ENCODE data around the gene SIVA1.
A peak's percentile ranks its signal among the peaks of the same experiment; 100 is the strongest.

The SIVA1 gene

GRCh38 chr14:104782808-104783139, 29.8 kb downstream of the SIVA1 start:
- ChIA-PET CTCF (no interaction called here), POLR2A (ENCODE audit: low non-redundant PET) (no interaction called here)
- no peak for DNase-seq (ENCODE audit: low spot score)
- peak overlapping the region; percentile 39 for H3K27ac ChIP-seq
- TF ChIP-seq, protein P1, sequence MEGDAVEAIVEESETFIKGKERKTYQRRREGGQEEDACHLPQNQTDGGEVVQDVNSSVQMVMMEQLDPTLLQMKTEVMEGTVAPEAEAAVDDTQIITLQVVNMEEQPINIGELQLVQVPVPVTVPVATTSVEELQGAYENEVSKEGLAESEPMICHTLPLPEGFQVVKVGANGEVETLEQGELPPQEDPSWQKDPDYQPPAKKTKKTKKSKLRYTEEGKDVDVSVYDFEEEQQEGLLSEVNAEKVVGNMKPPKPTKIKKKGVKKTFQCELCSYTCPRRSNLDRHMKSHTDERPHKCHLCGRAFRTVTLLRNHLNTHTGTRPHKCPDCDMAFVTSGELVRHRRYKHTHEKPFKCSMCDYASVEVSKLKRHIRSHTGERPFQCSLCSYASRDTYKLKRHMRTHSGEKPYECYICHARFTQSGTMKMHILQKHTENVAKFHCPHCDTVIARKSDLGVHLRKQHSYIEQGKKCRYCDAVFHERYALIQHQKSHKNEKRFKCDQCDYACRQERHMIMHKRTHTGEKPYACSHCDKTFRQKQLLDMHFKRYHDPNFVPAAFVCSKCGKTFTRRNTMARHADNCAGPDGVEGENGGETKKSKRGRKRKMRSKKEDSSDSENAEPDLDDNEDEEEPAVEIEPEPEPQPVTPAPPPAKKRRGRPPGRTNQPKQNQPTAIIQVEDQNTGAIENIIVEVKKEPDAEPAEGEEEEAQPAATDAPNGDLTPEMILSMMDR (conservative IDR thresholded peaks at IDR 0.05; ENCODE audit: low read depth): no peak

DNA sequence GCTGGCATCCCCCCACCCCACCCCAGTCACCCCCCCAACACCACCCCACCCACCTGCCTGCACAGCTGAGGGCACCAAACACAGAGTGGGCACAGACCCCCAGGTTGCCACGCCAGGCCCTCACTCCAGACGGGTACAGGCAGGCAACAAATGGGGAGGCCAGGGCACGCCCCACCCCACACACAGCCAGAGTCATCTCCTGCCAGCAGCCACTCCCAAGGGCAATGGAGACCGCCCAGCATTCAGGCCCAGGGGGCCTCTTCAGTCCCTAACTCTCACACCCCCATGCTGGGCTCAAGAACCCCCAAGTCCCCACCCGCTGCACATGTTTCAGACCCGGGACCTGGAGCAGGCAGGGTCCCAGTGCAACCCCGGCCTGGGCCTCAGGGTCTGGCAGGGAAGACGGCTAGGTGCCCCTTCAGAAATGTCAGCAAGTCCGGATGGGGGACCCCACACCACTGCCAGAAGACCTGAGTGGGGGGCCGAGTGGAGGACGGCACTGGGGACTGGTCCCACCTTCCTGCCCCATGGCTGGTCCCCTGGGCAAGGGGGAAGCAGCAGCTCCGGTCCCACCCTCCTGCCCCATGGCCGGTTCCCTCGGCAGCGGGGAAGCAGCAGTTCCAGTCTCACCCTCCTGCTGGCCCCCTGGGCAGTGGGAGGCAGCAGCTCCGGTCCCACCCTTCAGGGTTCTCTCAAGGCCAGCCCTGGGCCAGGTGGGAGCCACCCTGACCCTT, 30.7 kb downstream of the SIVA1 start:
- peak overlapping the region; percentile 39 for H3K27ac ChIP-seq
- ChIA-PET POLR2A (ENCODE audit: low non-redundant PET) (no interaction called here), CTCF (no interaction called here)
- no peak for DNase-seq (ENCODE audit: low spot score)
- TF ChIP-seq, protein P1 (conservative IDR thresholded peaks at IDR 0.05; ENCODE audit: low read depth): no peak

- ChIA-PET POLR2A (ENCODE audit: low non-redundant PET) (no interaction called here), CTCF (no interaction called here)
Measured at GRCh38 chr14:104784218-104784568, 31.2 kb downstream of the SIVA1 start.

GRCh38 chr14:104784846-104785707, 32.1 kb downstream of the SIVA1 start:
- TF ChIP-seq, protein P1 (conservative IDR thresholded peaks at IDR 0.05; ENCODE audit: low read depth): no peak
- ChIA-PET CTCF (interaction anchor here (0.5 kb wide), 1 partner anchor 780 kb away, joined by 3 read pairs; no protein-coding TSS in a partner anchor), POLR2A (ENCODE audit: low non-redundant PET) (no interaction called here)
- peak overlapping the region; percentile 84 for H3K27ac ChIP-seq
- no peak for DNase-seq (ENCODE audit: low spot score)

More at GRCh38 chr14:104784218-104784568, 31.2 kb downstream of the SIVA1 start:
- no peak for DNase-seq (ENCODE audit: low spot score)
- H3K27ac ChIP-seq: peak overlapping the region; percentile 39
- TF ChIP-seq, protein P1 (conservative IDR thresholded peaks at IDR 0.05; ENCODE audit: low read depth): no peak

DNA sequence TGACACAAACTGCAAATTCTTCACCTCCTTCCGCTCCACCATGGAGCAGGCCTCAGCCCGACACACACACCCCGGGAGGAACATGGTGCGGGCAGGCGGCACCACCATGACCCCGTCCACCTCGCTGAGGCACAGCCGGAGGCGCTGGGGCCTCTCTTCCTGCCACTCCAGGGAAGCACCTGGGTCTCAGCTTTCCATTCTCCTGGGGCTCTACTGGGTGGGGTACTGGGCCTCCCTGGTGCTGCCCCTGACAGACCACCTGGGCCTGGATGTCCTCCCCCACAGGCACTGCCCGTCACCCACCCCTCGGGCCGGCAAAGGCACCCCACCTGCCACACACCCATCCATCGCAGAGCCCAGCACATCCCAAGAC, 32.7 kb downstream of the SIVA1 start:
- ChIA-PET CTCF (interaction anchor here (0.5 kb wide), 1 partner anchor 780 kb away, joined by 3 read pairs; no protein-coding TSS in a partner anchor), POLR2A (ENCODE audit: low non-redundant PET) (no interaction called here)
- no peak for DNase-seq (ENCODE audit: low spot score)
- TF ChIP-seq, protein P1 (conservative IDR thresholded peaks at IDR 0.05; ENCODE audit: low read depth): no peak
- H3K27ac ChIP-seq: peak overlapping the region; percentile 84

GRCh38 chr14:104786091-104786586, 33.2 kb downstream of the SIVA1 start:
- peak overlapping the region; percentile 84 for H3K27ac ChIP-seq
- TF ChIP-seq, protein P1 (conservative IDR thresholded peaks at IDR 0.05; ENCODE audit: low read depth): no peak
- CTCF ChIA-PET: no interaction called here
- POLR2A ChIA-PET (ENCODE audit: low non-redundant PET): no interaction called here
- no peak for DNase-seq (ENCODE audit: low spot score)

Data from RWPE1 (cell line).